HG03575 (cell line): ENCODE measurements around the gene CITED2.

Experiments
- ATAC-seq: cut with Tn5 transposase; IDR thresholded peaks from one replicate; pipeline ENCODE4 v1.9.1; 2021; ENCODE audit not compliant: unreplicated experiment, insufficient number of reproducible peaks, low FRiP score; ENCODE audit errors: extremely low read depth

The CITED2 gene

GRCh38 chr6:139390447-139390846, 16.0 kb upstream of the CITED2 start:
- no peak for ATAC-seq

GRCh38 chr6:139388384-139388783, 13.9 kb upstream of the CITED2 start:
- ATAC-seq: no peak

- no peak for ATAC-seq
Observed at GRCh38 chr6:139386404-139386803, 12.0 kb upstream of the CITED2 start.

- no peak for ATAC-seq
Observed at GRCh38 chr6:139381216-139381865, 6.9 kb upstream of the CITED2 start.

GRCh38 chr6:139380611-139381010, 6.2 kb upstream of the CITED2 start:
- no peak for ATAC-seq

GRCh38 chr6:139380168-139380567, 5.7 kb upstream of the CITED2 start:
- no peak for ATAC-seq

- ATAC-seq: no peak
Observed at GRCh38 chr6:139378882-139379341, 4.5 kb upstream of the CITED2 start.

- ATAC-seq: no peak
Observed at GRCh38 chr6:139378226-139378625, 3.8 kb upstream of the CITED2 start.

GRCh38 chr6:139376604-139377218, 2.3 kb upstream of the CITED2 start:
- ATAC-seq: no peak

GRCh38 chr6:139376017-139376330, 1.5 kb upstream of the CITED2 start:
- ATAC-seq: no peak

- ATAC-seq: peak; percentile 35
Observed at GRCh38 chr6:139375226-139376016, 973 bp upstream of the CITED2 start.

GRCh38 chr6:139373928-139374356, 506 bp downstream of the CITED2 start:
- peak; percentile 0 for ATAC-seq

GRCh38 chr6:139373154-139373927, 1.1 kb downstream of the CITED2 start:
- no peak for ATAC-seq

- no peak for ATAC-seq
Observed at GRCh38 chr6:139372326-139373153, 1.9 kb downstream of the CITED2 start.

- no peak for ATAC-seq
Observed at GRCh38 chr6:139371421-139372203, 2.8 kb downstream of the CITED2 start.

GRCh38 chr6:139370999-139371345, 3.5 kb downstream of the CITED2 start:
- no peak for ATAC-seq

- ATAC-seq: no peak
Observed at GRCh38 chr6:139370283-139370998, 4.0 kb downstream of the CITED2 start.
